Parathyroid adenoma (tissue), 2 donors: ENCODE measurements around the gene PRR19.
"Not testable (repeated sequence)": the region's sequence is repeated elsewhere in the genome, so short reads cannot be mapped to it uniquely, and the experiment has no call there.

Source experiments
- H2AFZ ChIP-seq: fragments of 300-600 bp; sonication (generic); one replicate; pipeline ENCODE4 v1.7.0; 2017; ENCODE audit warnings: antibody characterized with exemption, mild to moderate bottlenecking
- H3K27ac ChIP-seq: fragments of 300-600 bp; sonication (generic); one replicate; pipeline ENCODE4 v1.7.0; 2017
- H3K27me3 ChIP-seq: fragments of 300-600 bp; sonication (generic); one replicate; pipeline ENCODE4 v1.7.0; 2017; ENCODE audit warnings: low read length; ENCODE audit not compliant: control insufficient read depth, insufficient read depth
- H3K36me3 ChIP-seq: fragments of 300-600 bp; sonication (generic); one replicate; pipeline ENCODE4 v1.7.0; 2017; ENCODE audit warnings: low read length; ENCODE audit not compliant: control insufficient read depth, insufficient read depth
- H3K4me1 ChIP-seq: fragments of 300-600 bp; sonication (generic); one replicate; pipeline ENCODE4 v1.7.0; 2017; ENCODE audit warnings: control low read depth
- H3K4me2 ChIP-seq: fragments of 300-600 bp; sonication (generic); one replicate; pipeline ENCODE4 v1.7.0; 2017; ENCODE audit warnings: low read length
- H3K4me3 ChIP-seq: fragments of 300-600 bp; sonication (generic); one replicate; pipeline ENCODE4 v1.7.0; 2017; ENCODE audit warnings: low read depth, low read length
- H3K79me2 ChIP-seq: fragments of 300-600 bp; sonication (generic); one replicate; pipeline ENCODE4 v1.7.0; 2017; ENCODE audit warnings: control low read depth
- H3K9ac ChIP-seq: fragments of 300-600 bp; sonication (generic); one replicate; pipeline ENCODE4 v1.7.0; 2017; ENCODE audit warnings: mild to moderate bottlenecking
- H3K9me3 ChIP-seq: fragments of 300-600 bp; sonication (generic); one replicate; pipeline ENCODE4 v1.7.0; 2017; ENCODE audit warnings: low read length; ENCODE audit not compliant: control insufficient read depth
- TF ChIP-seq, protein P1 (sequence below): fragments of 300-600 bp; sonication (generic); IDR thresholded peaks from one replicate; pipeline ENCODE4 v1.7.0; 2017; ENCODE audit warnings: antibody characterized with exemption, mild to moderate bottlenecking
- donor health status: primary hyperparathyroidism.

Gene PRR19

GRCh38 chr19:42254850-42255765 lies 46.8 kb upstream of the PRR19 start, which contains the start of gene ERF:
Gene ERF, minus strand, starts transcription at chr19:42255128. Its CDS starts 129 bp downstream, at chr19:42254999.
- peak within 1 kb of the TSS; percentile 77 for H2AFZ ChIP-seq
- H3K36me3 ChIP-seq, result no peaks in the 10 kb centered on the region
- H3K79me2 ChIP-seq, result peaks cover 2% of the 10 kb centered on the region
- H3K9ac ChIP-seq, result peak within 1 kb of the TSS; percentile 86
- H3K9me3 ChIP-seq, result no peaks in the 10 kb centered on the region
- no peaks in the 10 kb centered on the region for H3K27me3 ChIP-seq
- peak within 1 kb of the TSS; percentile 98 for H3K4me3 ChIP-seq
- peak within 1 kb of the TSS; percentile 95 for H3K27ac ChIP-seq
- peak within 1 kb of the TSS; percentile 86 for H3K4me2 ChIP-seq
- peaks cover 17% of the 10 kb centered on the region for H3K4me1 ChIP-seq
- TF ChIP-seq, protein P1, sequence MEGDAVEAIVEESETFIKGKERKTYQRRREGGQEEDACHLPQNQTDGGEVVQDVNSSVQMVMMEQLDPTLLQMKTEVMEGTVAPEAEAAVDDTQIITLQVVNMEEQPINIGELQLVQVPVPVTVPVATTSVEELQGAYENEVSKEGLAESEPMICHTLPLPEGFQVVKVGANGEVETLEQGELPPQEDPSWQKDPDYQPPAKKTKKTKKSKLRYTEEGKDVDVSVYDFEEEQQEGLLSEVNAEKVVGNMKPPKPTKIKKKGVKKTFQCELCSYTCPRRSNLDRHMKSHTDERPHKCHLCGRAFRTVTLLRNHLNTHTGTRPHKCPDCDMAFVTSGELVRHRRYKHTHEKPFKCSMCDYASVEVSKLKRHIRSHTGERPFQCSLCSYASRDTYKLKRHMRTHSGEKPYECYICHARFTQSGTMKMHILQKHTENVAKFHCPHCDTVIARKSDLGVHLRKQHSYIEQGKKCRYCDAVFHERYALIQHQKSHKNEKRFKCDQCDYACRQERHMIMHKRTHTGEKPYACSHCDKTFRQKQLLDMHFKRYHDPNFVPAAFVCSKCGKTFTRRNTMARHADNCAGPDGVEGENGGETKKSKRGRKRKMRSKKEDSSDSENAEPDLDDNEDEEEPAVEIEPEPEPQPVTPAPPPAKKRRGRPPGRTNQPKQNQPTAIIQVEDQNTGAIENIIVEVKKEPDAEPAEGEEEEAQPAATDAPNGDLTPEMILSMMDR, result no peak

GRCh38 chr19:42255766-42256745 lies 45.9 kb upstream of the PRR19 start:
- H3K9ac ChIP-seq, result no peak overlapping the region
- no peaks in the 10 kb centered on the region for H3K36me3 ChIP-seq
- H3K27me3 ChIP-seq, result no peaks in the 10 kb centered on the region
- H3K9me3 ChIP-seq, result no peaks in the 10 kb centered on the region
- peak overlapping the region; percentile 70 for H2AFZ ChIP-seq
- peaks cover 10% of the 10 kb centered on the region for H3K4me1 ChIP-seq
- peak overlapping the region; percentile 70 for H3K27ac ChIP-seq
- H3K4me3 ChIP-seq, result peak overlapping the region; percentile 57
- peak overlapping the region; percentile 86 for H3K4me2 ChIP-seq
- H3K79me2 ChIP-seq, result peaks cover 2% of the 10 kb centered on the region
- TF ChIP-seq, protein P1, result no peak

- H3K9me3 ChIP-seq, H3K9ac ChIP-seq, H3K36me3 ChIP-seq, H3K4me1 ChIP-seq, H3K27ac ChIP-seq, H3K4me3 ChIP-seq, H3K79me2 ChIP-seq, H3K27me3 ChIP-seq, H3K4me2 ChIP-seq, H2AFZ ChIP-seq: not testable (repeated sequence)
Measured at GRCh38 chr19:42257842-42258241, 44.1 kb upstream of the PRR19 start.

DNA sequence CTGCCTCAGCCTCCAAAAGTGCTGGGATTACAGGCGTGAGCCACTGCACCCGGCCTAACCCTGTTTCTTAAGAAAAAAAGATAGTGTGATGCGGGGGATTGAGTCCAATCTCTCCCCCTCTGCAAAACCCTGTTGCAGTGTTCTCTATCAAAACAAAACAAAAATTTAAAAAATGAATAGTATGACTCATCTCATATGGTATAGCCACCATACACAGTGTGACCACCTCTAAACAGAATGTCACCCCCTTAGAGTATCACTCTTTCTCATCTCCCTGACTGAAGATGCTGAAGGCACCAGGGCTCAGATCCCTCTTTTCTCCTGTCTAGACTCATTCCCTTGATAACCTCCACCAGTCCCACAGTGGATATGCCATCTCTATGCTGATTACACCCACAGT lies 40.2 kb upstream of the PRR19 start:
- Histone ChIP-seq H3K27me3 (no peaks in the 10 kb centered on the region), H3K4me3 (no peak overlapping the region), H3K9me3 (no peaks in the 10 kb centered on the region), H3K4me2 (no peak overlapping the region), H2AFZ (no peak overlapping the region), H3K4me1 (no peaks in the 10 kb centered on the region), H3K36me3 (no peaks in the 10 kb centered on the region), H3K79me2 (no peaks in the 10 kb centered on the region), H3K27ac (no peak overlapping the region), H3K9ac (no peak overlapping the region)
- TF ChIP-seq, protein P1, result no peak

- H3K9ac ChIP-seq, H3K27me3 ChIP-seq, H3K4me3 ChIP-seq, H3K4me2 ChIP-seq, H3K9me3 ChIP-seq, H3K27ac ChIP-seq, H2AFZ ChIP-seq, H3K36me3 ChIP-seq: not testable (repeated sequence)
- Histone ChIP-seq H3K79me2 (peaks cover 14% of the 10 kb centered on the region), H3K4me1 (peaks cover 14% of the 10 kb centered on the region)
Measured at GRCh38 chr19:42266105-42266504, 35.8 kb upstream of the PRR19 start.

- not testable (repeated sequence) for H3K4me3 ChIP-seq, H3K9me3 ChIP-seq, H3K27me3 ChIP-seq, H3K4me2 ChIP-seq, H3K36me3 ChIP-seq, H3K9ac ChIP-seq
- H3K4me1 ChIP-seq, result peaks cover 16% of the 10 kb centered on the region
- H2AFZ ChIP-seq, result peak overlapping the region; percentile 96
- H3K27ac ChIP-seq, result peak overlapping the region; percentile 98
- H3K79me2 ChIP-seq, result peaks cover 21% of the 10 kb centered on the region
Measured at GRCh38 chr19:42266928-42267603, 34.9 kb upstream of the PRR19 start.
